HG03196 (cell line): ENCODE data around the gene DEDD.

Source experiments
- ATAC-seq: cut with Tn5 transposase; IDR thresholded peaks from one replicate; pipeline ENCODE4 v1.9.1; 2021; ENCODE audit not compliant: unreplicated experiment

Gene DEDD

GRCh38 chr1:161079436-161080110 lies 52.9 kb downstream of the DEDD start:
- ATAC-seq = no peak

GRCh38 chr1:161077426-161077825 lies 55.0 kb downstream of the DEDD start:
- ATAC-seq = no peak

GRCh38 chr1:161076410-161076809 lies 56.1 kb downstream of the DEDD start:
- ATAC-seq = no peak

GRCh38 chr1:161074676-161075368 lies 57.6 kb downstream of the DEDD start:
- no peak for ATAC-seq

- ATAC-seq = no peak
These were observed 58.9 kb downstream of the DEDD start for GRCh38 chr1:161073474-161074121.

GRCh38 chr1:161072751-161073449 lies 59.6 kb downstream of the DEDD start:
- no peak for ATAC-seq

GRCh38 chr1:161071886-161072371 lies 60.5 kb downstream of the DEDD start:
- no peak for ATAC-seq
